Epidermal melanocyte (primary cell): ENCODE measurements around the gene UHMK1.

Experiments
- DNase-seq: peaks from one replicate; pipeline ENCODE4 v3.0.0; 2011; ENCODE audit warnings: low spot score; ENCODE audit not compliant: insufficient read length

UHMK1 gene

GRCh38 chr1:162527314-162527713, 29.7 kb downstream of the UHMK1 start:
- no peak for DNase-seq

- no peak for DNase-seq
Observed at GRCh38 chr1:162530307-162530987, 32.8 kb downstream of the UHMK1 start.

- DNase-seq: no peak
Observed at GRCh38 chr1:162530988-162531319, 33.3 kb downstream of the UHMK1 start.

- DNase-seq: no peak
Observed at GRCh38 chr1:162535501-162535900, 37.9 kb downstream of the UHMK1 start.

GRCh38 chr1:162536511-162536910, 38.9 kb downstream of the UHMK1 start:
- no peak for DNase-seq

- no peak for DNase-seq
Observed at GRCh38 chr1:162537216-162537615, 39.6 kb downstream of the UHMK1 start.

- DNase-seq: no peak
Observed at GRCh38 chr1:162538815-162539431, 41.3 kb downstream of the UHMK1 start.

GRCh38 chr1:162541619-162542141, 44.1 kb downstream of the UHMK1 start:
- DNase-seq: peak; percentile 18

- no peak for DNase-seq
Observed at GRCh38 chr1:162543228-162543627, 45.6 kb downstream of the UHMK1 start.

- DNase-seq: no peak
Observed at GRCh38 chr1:162548170-162548569, 50.6 kb downstream of the UHMK1 start.

GRCh38 chr1:162549001-162549400, 51.4 kb downstream of the UHMK1 start:
- DNase-seq: no peak

GRCh38 chr1:162550925-162551324, 53.3 kb downstream of the UHMK1 start:
- DNase-seq: no peak

- DNase-seq: no peak
Observed at GRCh38 chr1:162551969-162552683, 54.5 kb downstream of the UHMK1 start.

- DNase-seq: no peak
Observed at GRCh38 chr1:162552684-162553252, 55.1 kb downstream of the UHMK1 start.

GRCh38 chr1:162554258-162554657, 56.6 kb downstream of the UHMK1 start:
- DNase-seq: no peak

- DNase-seq: no peak
Observed at GRCh38 chr1:162557536-162557935, 59.9 kb downstream of the UHMK1 start.

- no peak for DNase-seq
Observed at GRCh38 chr1:162560303-162561036, 62.9 kb downstream of the UHMK1 start.

- peak; percentile 86 for DNase-seq
Observed at GRCh38 chr1:162561037-162561615, 63.5 kb downstream of the UHMK1 start.

- no peak for DNase-seq
Observed at GRCh38 chr1:162561616-162562469, 64.2 kb downstream of the UHMK1 start, which contains the start of gene UAP1. TSS of gene UAP1 (plus strand) at chr1:162561722. CDS start at chr1:162566069, 4,347 bp downstream.

- DNase-seq: no peak
Observed at GRCh38 chr1:162562470-162562828, 64.8 kb downstream of the UHMK1 start.
